ENCODE results near the gene MPP1.

DNA sequence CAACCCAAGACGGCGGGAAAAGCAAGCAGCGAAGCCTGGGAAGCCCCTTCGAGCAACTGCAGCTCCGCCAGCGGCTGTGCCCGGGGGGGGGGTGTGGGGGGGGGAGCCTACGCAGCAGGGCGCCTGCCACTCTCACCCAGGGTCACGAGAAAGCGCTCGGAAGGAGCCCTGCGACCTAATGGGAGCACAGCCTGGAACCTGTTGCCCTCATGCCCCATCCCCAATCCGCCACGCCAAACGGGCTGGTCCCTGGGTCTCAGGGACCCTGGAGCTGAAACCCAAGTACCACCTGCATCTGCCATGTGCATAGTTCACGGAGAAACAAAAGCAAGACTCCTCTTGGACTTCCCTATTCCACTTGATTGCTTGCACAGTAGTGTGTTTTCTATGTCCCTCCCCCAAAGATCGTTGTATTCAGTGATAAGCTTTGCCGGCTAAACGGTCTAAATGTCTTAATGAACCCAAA, 54.0 kb downstream of the MPP1 start:
- TF ChIP-seq EP300 (IDR thresholded peaks at IDR 0.05) (no peak), POLR2A (IDR thresholded peaks at IDR 0.05) (no peak), CTCF (IDR thresholded peaks at IDR 0.05) (no peak)

Data from upper lobe of left lung (tissue), 4 donors.